ENCODE data around the gene TBCD.

GRCh38 chr17:82709676-82710498, 42.0 kb upstream of the TBCD start:
- no peak for TF ChIP-seq CTCF (IDR thresholded peaks at IDR 0.05)
- TF ChIP-seq POLR2A (IDR thresholded peaks at IDR 0.05), result no peak
